ENCODE measurements around the gene RASSF10.

The RASSF10 gene

GRCh38 chr11:13043912-13044628 is 35.0 kb downstream of the RASSF10 start:
- no peak for TF ChIP-seq CEBPB (IDR thresholded peaks at IDR 0.05)
- TF ChIP-seq TAF1 (IDR thresholded peaks at IDR 0.05; ENCODE audit: low read depth): no peak
- TF ChIP-seq USF1 (IDR thresholded peaks at IDR 0.05): no peak
- TF ChIP-seq, protein P1, sequence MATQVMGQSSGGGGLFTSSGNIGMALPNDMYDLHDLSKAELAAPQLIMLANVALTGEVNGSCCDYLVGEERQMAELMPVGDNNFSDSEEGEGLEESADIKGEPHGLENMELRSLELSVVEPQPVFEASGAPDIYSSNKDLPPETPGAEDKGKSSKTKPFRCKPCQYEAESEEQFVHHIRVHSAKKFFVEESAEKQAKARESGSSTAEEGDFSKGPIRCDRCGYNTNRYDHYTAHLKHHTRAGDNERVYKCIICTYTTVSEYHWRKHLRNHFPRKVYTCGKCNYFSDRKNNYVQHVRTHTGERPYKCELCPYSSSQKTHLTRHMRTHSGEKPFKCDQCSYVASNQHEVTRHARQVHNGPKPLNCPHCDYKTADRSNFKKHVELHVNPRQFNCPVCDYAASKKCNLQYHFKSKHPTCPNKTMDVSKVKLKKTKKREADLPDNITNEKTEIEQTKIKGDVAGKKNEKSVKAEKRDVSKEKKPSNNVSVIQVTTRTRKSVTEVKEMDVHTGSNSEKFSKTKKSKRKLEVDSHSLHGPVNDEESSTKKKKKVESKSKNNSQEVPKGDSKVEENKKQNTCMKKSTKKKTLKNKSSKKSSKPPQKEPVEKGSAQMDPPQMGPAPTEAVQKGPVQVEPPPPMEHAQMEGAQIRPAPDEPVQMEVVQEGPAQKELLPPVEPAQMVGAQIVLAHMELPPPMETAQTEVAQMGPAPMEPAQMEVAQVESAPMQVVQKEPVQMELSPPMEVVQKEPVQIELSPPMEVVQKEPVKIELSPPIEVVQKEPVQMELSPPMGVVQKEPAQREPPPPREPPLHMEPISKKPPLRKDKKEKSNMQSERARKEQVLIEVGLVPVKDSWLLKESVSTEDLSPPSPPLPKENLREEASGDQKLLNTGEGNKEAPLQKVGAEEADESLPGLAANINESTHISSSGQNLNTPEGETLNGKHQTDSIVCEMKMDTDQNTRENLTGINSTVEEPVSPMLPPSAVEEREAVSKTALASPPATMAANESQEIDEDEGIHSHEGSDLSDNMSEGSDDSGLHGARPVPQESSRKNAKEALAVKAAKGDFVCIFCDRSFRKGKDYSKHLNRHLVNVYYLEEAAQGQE (IDR thresholded peaks at IDR 0.05; ENCODE audit: low read depth): no peak
- TF ChIP-seq ZBTB7A (IDR thresholded peaks at IDR 0.05; ENCODE audit: low read depth): no peak
- TF ChIP-seq MAX (IDR thresholded peaks at IDR 0.05): no peak

DNA sequence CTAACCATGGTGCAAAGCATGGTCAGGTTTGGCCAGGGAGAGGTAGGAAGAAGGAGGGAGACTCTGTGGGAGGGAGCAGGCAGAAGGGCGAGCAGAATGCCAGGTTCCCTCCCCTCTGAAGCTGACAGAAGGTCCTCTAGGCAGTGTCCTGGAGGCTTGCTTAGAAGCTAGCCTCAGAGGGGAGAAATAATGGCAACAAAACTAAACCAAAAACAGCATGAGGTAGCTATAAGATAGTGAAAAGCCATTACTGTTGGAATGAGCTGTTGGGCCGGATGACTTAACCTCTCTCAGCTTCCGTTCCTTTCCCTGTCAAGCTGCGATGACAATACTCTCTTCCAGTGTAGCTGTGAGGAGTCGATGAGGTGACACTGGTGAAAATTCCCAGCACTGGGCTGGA is 36.6 kb downstream of the RASSF10 start:
- TF ChIP-seq TEAD4 (IDR thresholded peaks at IDR 0.05) (no peak), YY1 (IDR thresholded peaks at IDR 0.05; ENCODE audit: low read depth) (no peak), ZBTB7A (IDR thresholded peaks at IDR 0.05; ENCODE audit: low read depth) (no peak), TAF1 (IDR thresholded peaks at IDR 0.05; ENCODE audit: low read depth) (no peak), CREB1 (IDR thresholded peaks at IDR 0.05; ENCODE audit: low read depth) (no peak)

DNA sequence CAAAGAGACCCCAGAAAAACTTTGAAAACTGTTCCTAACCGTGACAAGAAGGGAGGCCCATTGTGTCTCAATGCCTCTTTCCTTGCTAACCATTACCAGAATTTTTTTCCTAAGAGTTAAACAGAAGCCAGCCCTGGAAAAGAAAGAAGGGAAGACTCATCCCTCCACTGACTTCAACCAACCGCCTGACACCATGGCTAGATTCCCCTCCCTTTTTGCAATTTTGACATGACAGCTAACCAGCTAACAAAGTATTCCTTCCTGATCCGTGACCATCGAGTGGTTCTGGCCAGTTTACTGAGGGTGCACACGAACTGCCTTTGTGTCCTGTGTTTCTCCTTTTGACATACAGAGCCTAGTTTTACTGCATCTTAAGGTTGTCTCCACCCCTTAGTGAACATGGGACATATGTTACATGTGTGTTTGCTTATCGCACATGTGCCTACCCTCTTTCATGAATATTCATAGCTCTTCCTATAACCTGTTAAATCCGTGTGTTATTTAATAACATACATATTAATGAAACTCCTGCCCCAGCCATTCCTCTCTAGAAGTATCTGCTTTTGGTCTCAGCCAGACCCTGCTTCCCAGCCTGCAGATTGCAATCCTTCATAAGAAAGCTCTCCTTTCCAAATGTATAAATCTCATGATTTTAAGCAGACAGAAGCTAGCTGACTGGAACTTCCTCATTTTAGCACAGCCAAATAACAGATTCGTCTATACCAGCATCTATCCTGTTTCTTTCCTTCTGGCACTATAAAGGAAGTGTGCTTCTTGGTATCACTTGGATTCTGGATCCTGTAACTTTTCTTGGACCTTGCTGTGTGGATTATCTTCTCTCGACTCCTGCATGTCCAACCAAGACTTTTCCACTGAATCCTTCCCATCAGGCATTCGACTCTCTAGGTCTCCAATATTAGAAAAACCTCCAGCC is 37.8 kb downstream of the RASSF10 start:
- TF ChIP-seq YY1 (IDR thresholded peaks at IDR 0.05; ENCODE audit: low read depth) (no peak), TEAD4 (IDR thresholded peaks at IDR 0.05) (no peak), EGR1 (IDR thresholded peaks at IDR 0.05) (no peak), CREB1 (IDR thresholded peaks at IDR 0.05; ENCODE audit: low read depth) (no peak), FOXM1 (IDR thresholded peaks at IDR 0.05; ENCODE audit: borderline replicate concordance, low read depth) (no peak), NFIC (IDR thresholded peaks at IDR 0.05) (no peak), TAF1 (IDR thresholded peaks at IDR 0.05; ENCODE audit: low read depth) (no peak), USF1 (IDR thresholded peaks at IDR 0.05) (no peak), CEBPB (IDR thresholded peaks at IDR 0.05) (no peak), RAD21 (IDR thresholded peaks at IDR 0.05; ENCODE audit: low read depth) (no peak), TCF12 (IDR thresholded peaks at IDR 0.05; ENCODE audit: low read depth) (no peak), EP300 (IDR thresholded peaks at IDR 0.05; ENCODE audit: borderline replicate concordance) (no peak), ZBTB7A (IDR thresholded peaks at IDR 0.05; ENCODE audit: low read depth) (no peak), MAX (IDR thresholded peaks at IDR 0.05) (no peak)
- TF ChIP-seq, protein P1 (IDR thresholded peaks at IDR 0.05; ENCODE audit: low read depth): no peak

DNA sequence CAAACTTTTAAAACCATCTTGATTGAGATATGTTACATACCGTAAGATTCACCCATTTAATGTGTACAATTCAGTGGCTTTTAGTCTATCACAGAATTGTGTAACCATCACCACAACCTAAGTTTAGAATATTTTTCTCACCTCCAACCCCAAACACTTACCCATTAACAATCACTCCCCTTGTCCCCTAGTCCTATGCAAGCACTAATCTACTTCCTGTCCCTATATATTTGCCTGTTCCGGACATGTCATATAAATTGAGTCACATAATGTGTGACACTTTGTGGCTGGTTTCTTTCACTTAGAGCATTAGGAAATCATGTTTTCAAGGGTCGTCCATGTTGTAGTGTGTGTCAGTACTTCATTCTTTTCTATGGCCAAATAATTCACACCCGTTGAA is 38.8 kb downstream of the RASSF10 start:
- no peak for TF ChIP-seq USF1 (IDR thresholded peaks at IDR 0.05)
- no peak for TF ChIP-seq EGR1 (IDR thresholded peaks at IDR 0.05)
- no peak for TF ChIP-seq ZBTB7A (IDR thresholded peaks at IDR 0.05; ENCODE audit: low read depth)
- no peak for TF ChIP-seq TAF1 (IDR thresholded peaks at IDR 0.05; ENCODE audit: low read depth)
- TF ChIP-seq YY1 (IDR thresholded peaks at IDR 0.05; ENCODE audit: low read depth): no peak
- no peak for TF ChIP-seq FOXM1 (IDR thresholded peaks at IDR 0.05; ENCODE audit: borderline replicate concordance, low read depth)
- no peak for TF ChIP-seq TCF12 (IDR thresholded peaks at IDR 0.05; ENCODE audit: low read depth)
- TF ChIP-seq EP300 (IDR thresholded peaks at IDR 0.05; ENCODE audit: borderline replicate concordance): no peak
- no peak for TF ChIP-seq NFIC (IDR thresholded peaks at IDR 0.05)
- no peak for TF ChIP-seq MAX (IDR thresholded peaks at IDR 0.05)
- TF ChIP-seq CREB1 (IDR thresholded peaks at IDR 0.05; ENCODE audit: low read depth): no peak
- TF ChIP-seq RAD21 (IDR thresholded peaks at IDR 0.05; ENCODE audit: low read depth): no peak
- TF ChIP-seq, protein P1 (IDR thresholded peaks at IDR 0.05; ENCODE audit: low read depth): no peak
- no peak for TF ChIP-seq CEBPB (IDR thresholded peaks at IDR 0.05)
- no peak for TF ChIP-seq TEAD4 (IDR thresholded peaks at IDR 0.05)
